HuH-7 (cell line): ENCODE results near the gene NAP1L4.
"Not testable (repeated sequence)": the region's sequence is repeated elsewhere in the genome, so short reads cannot be mapped to it uniquely, and the experiment has no call there.

Experiments
- DNase-seq: peaks from one replicate; pipeline ENCODE4 v3.0.0; 2011; ENCODE audit warnings: low spot score

The NAP1L4 gene

GRCh38 chr11:2958251-2958650 lies 33.9 kb downstream of the NAP1L4 start:
- DNase-seq = no peak

GRCh38 chr11:2955906-2956476 lies 36.1 kb downstream of the NAP1L4 start:
- no peak for DNase-seq

- DNase-seq = no peak
Observed at GRCh38 chr11:2954263-2954662, 37.9 kb downstream of the NAP1L4 start.

GRCh38 chr11:2952290-2952689 lies 39.8 kb downstream of the NAP1L4 start:
- DNase-seq = no peak

GRCh38 chr11:2951231-2952110 lies 40.7 kb downstream of the NAP1L4 start:
- no peak for DNase-seq

GRCh38 chr11:2950825-2951224 lies 41.3 kb downstream of the NAP1L4 start:
- no peak for DNase-seq

- DNase-seq = no peak
Observed at GRCh38 chr11:2949920-2950319, 42.2 kb downstream of the NAP1L4 start.

GRCh38 chr11:2947744-2948143 lies 44.4 kb downstream of the NAP1L4 start:
- no peak for DNase-seq

- no peak for DNase-seq
Observed at GRCh38 chr11:2945757-2946287, 46.3 kb downstream of the NAP1L4 start.

GRCh38 chr11:2945031-2945756 lies 46.9 kb downstream of the NAP1L4 start:
- DNase-seq = no peak

GRCh38 chr11:2944530-2944929 lies 47.6 kb downstream of the NAP1L4 start:
- no peak for DNase-seq

- DNase-seq = no peak
Observed at GRCh38 chr11:2943711-2944118, 48.4 kb downstream of the NAP1L4 start.

GRCh38 chr11:2942872-2943710 lies 49.0 kb downstream of the NAP1L4 start:
- no peak for DNase-seq

GRCh38 chr11:2942447-2942846 lies 49.7 kb downstream of the NAP1L4 start:
- no peak for DNase-seq

GRCh38 chr11:2940921-2941821 lies 51.0 kb downstream of the NAP1L4 start:
- no peak for DNase-seq

GRCh38 chr11:2940147-2940920 lies 51.8 kb downstream of the NAP1L4 start:
- DNase-seq = no peak

GRCh38 chr11:2938458-2939418 lies 53.4 kb downstream of the NAP1L4 start:
- DNase-seq = not testable (repeated sequence)

GRCh38 chr11:2937641-2938457 lies 54.3 kb downstream of the NAP1L4 start:
- DNase-seq = not testable (repeated sequence)
